ENCODE data around the gene TWNK.

DNA sequence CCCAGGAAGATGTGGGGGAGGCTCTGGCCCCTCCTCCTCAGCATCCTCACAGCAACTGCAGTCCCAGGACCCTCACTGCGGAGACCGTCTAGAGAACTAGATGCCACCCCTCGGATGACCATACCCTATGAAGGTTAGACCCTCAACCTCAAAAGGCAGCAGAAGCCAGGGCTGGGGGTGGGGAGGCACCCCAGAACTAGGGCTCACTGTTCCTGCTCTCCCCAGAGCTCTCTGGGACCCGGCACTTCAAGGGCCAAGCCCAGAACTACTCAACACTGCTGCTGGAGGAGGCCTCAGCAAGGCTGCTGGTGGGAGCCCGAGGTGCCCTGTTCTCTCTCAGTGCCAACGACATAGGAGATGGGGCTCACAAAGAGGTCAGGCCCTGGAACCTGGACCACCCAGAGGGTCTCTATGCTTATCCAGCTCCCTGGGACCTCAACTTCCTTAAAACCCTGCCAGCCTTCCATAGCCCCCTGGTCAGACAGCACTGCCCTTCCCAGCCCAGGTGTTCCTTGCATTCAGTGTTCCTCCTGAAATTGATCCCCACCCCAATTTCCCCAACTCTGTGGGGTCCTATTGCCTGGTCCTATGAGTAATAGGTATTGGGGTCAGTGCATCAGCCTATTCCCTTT is 14.3 kb upstream of the TWNK start:
- TF ChIP-seq POLR2AphosphoS5 (IDR thresholded peaks at IDR 0.05) (no peak), POLR2A (IDR thresholded peaks at IDR 0.05) (no peak)
- TF ChIP-seq, protein P1, sequence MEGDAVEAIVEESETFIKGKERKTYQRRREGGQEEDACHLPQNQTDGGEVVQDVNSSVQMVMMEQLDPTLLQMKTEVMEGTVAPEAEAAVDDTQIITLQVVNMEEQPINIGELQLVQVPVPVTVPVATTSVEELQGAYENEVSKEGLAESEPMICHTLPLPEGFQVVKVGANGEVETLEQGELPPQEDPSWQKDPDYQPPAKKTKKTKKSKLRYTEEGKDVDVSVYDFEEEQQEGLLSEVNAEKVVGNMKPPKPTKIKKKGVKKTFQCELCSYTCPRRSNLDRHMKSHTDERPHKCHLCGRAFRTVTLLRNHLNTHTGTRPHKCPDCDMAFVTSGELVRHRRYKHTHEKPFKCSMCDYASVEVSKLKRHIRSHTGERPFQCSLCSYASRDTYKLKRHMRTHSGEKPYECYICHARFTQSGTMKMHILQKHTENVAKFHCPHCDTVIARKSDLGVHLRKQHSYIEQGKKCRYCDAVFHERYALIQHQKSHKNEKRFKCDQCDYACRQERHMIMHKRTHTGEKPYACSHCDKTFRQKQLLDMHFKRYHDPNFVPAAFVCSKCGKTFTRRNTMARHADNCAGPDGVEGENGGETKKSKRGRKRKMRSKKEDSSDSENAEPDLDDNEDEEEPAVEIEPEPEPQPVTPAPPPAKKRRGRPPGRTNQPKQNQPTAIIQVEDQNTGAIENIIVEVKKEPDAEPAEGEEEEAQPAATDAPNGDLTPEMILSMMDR (IDR thresholded peaks at IDR 0.05 in 8 of 11, conservative IDR thresholded peaks at IDR 0.05 in 3 of 11), result no peak
